IPS-15b (cell line): ENCODE measurements around the gene PAX8.

Experiments
- H3K27me3 ChIP-seq: one replicate; pipeline ENCODE4 v1.6.1; 2013; ENCODE audit warnings: low read length; ENCODE audit not compliant: control insufficient read depth, insufficient read depth
- H3K36me3 ChIP-seq: one replicate; pipeline ENCODE4 v1.6.1; 2013; ENCODE audit warnings: low read length; ENCODE audit not compliant: control insufficient read depth, insufficient read depth
- H3K4me1 ChIP-seq: one replicate; pipeline ENCODE4 v1.6.1; 2013; ENCODE audit warnings: mild to moderate bottlenecking, low read length; ENCODE audit not compliant: control insufficient read depth, insufficient read depth
- H3K4me3 ChIP-seq: one replicate; pipeline ENCODE4 v1.5.1; 2013; ENCODE audit warnings: low read depth, low read length
- H3K9ac ChIP-seq: one replicate; pipeline ENCODE4 v1.6.1; 2013; ENCODE audit warnings: low read depth, mild to moderate bottlenecking, low read length
- H3K9me3 ChIP-seq: one replicate; pipeline ENCODE4 v1.6.1; 2013; ENCODE audit warnings: mild to moderate bottlenecking, low read length; ENCODE audit not compliant: control insufficient read depth, insufficient read depth

Gene PAX8

GRCh38 chr2:113258471-113259147 is 20.1 kb downstream of the PAX8 start:
- H3K9me3 ChIP-seq = no peaks in the 10 kb centered on the region
- H3K27me3 ChIP-seq = peaks cover 22% of the 10 kb centered on the region
- no peak overlapping the region for H3K4me3 ChIP-seq
- H3K9ac ChIP-seq = no peak overlapping the region
- peaks cover 2% of the 10 kb centered on the region for H3K4me1 ChIP-seq
- H3K36me3 ChIP-seq = no peaks in the 10 kb centered on the region

GRCh38 chr2:113257516-113258264 is 21.0 kb downstream of the PAX8 start:
- Histone ChIP-seq H3K36me3 (no peaks in the 10 kb centered on the region), H3K27me3 (peaks cover 15% of the 10 kb centered on the region), H3K9ac (no peak overlapping the region), H3K4me1 (peaks cover 2% of the 10 kb centered on the region), H3K9me3 (no peaks in the 10 kb centered on the region), H3K4me3 (no peak overlapping the region)

DNA sequence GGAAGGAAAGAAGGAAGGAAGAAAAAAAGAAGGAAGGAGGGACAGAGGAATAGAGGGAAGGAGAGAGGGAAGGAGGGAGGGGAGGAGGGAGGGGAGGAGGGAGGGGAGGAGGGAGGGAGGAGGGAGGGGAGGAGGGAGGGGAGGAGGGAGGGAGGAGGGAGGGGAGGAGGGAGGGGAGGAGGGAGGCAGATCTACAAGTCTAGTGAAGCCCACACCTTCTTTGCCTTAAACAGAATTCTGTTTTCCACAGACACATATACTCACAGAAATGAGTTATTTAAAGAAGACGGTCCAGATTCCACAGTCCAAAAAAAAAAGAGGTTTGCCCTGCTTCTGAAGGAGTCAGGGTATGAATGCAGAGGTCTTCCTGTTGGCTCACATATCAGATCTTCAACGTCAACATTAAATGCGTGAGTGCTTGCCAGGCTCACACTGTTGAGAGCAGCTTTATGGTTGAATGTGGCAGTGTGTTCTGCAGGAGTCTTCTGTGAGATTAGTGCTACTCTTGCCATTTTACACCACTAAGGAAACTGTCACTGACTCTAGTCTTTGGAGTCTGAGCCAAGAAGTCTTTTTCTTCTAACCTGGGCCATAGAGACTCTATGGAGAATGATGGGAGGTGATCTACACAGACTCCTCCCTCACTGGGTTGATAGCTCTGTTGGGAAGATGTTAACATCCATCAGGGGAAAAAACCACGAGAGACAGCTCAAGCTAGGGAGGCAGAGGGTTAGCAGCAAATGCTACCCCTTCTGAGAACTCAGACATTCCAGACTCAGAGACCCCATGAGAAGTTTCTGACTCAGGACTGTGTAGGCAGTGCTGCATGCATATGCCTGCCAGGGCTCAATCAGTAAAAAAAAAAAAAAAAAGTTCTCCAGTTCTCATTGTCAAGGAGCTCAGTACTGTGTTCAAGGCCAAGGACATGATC is 23.3 kb downstream of the PAX8 start:
- H3K4me1 ChIP-seq = peaks cover 2% of the 10 kb centered on the region
- H3K27me3 ChIP-seq = peaks cover 12% of the 10 kb centered on the region
- H3K4me3 ChIP-seq = no peak overlapping the region
- H3K36me3 ChIP-seq = no peaks in the 10 kb centered on the region
- H3K9ac ChIP-seq = no peak overlapping the region
- no peaks in the 10 kb centered on the region for H3K9me3 ChIP-seq

GRCh38 chr2:113253453-113253852 is 25.3 kb downstream of the PAX8 start:
- no peak overlapping the region for H3K9ac ChIP-seq
- H3K27me3 ChIP-seq = peaks cover 12% of the 10 kb centered on the region
- H3K9me3 ChIP-seq = no peaks in the 10 kb centered on the region
- no peaks in the 10 kb centered on the region for H3K36me3 ChIP-seq
- H3K4me3 ChIP-seq = no peak overlapping the region
- peaks cover 2% of the 10 kb centered on the region for H3K4me1 ChIP-seq

- Histone ChIP-seq H3K36me3 (no peaks in the 10 kb centered on the region), H3K9me3 (no peaks in the 10 kb centered on the region), H3K4me1 (no peaks in the 10 kb centered on the region), H3K27me3 (peaks cover 12% of the 10 kb centered on the region), H3K9ac (no peak overlapping the region), H3K4me3 (no peak overlapping the region)
Observed at GRCh38 chr2:113252047-113252590, 26.6 kb downstream of the PAX8 start.

DNA sequence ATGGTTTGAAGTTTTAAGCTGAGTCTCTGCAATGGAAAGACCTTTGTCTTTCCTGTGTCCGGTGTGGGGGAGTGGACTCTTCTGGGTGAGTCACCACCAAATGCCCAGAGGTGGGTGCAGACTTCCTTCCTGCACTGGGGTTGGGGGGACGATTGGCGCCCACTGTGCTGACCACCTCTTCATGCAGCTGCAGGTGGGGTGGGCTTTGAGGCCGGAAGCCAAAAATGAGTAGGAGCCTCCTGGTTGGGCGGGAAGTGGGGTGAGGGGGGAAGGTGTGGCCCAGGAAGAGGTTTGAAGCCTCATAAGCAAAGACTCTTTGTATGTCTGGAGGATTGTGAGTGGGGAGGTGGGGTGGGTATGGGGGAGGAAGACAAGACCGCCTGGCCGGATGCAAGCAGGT is 27.6 kb downstream of the PAX8 start:
- Histone ChIP-seq H3K36me3 (no peaks in the 10 kb centered on the region), H3K4me1 (no peaks in the 10 kb centered on the region), H3K9me3 (no peaks in the 10 kb centered on the region), H3K9ac (no peak overlapping the region), H3K4me3 (no peak overlapping the region), H3K27me3 (peaks cover 7% of the 10 kb centered on the region)

DNA sequence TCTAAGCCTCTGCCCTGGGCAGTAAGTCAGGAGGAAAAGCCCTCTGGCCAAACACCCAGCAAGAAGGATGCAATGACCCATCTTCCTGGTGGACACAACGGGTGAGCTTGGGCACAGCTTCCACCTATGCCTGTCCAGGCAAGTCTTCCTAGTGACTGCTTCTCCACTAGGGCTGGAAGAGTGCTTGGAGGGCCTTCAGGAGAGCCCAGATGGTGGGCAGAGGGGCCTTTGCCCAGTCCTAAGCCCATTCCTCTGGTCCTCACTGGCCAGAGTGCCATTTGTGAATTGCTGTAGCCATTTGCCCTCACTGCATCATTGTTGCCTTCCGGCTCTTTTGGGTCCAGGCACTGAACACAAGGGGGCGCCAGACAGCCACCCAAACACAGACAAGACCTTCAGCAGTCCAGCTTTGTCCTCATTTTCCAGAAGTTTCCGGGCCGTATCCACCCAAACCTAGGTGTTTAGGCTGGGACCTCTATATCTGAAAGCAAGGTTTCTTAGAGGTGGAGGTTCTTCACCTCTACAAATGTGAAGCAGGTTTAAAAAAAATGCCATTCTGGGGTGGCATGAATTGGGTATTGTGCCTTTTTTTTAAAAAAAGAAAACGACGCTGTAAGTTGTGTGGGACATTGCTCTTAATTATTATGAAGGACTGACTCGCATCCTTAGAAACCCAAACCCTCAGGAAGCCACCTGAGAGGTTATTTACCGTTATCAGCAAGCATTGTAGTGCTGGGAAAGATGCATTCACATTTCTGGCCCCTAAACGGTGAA is 29.5 kb downstream of the PAX8 start:
- H3K4me3 ChIP-seq = no peak overlapping the region
- H3K9me3 ChIP-seq = no peaks in the 10 kb centered on the region
- H3K27me3 ChIP-seq = no peaks in the 10 kb centered on the region

GRCh38 chr2:113246606-113247005 is 32.1 kb downstream of the PAX8 start:
- Histone ChIP-seq H3K4me1 (no peaks in the 10 kb centered on the region), H3K9ac (no peak overlapping the region), H3K36me3 (no peaks in the 10 kb centered on the region), H3K27me3 (no peaks in the 10 kb centered on the region), H3K9me3 (no peaks in the 10 kb centered on the region), H3K4me3 (no peak overlapping the region)

More for the DNA sequence above, 29.5 kb downstream of the PAX8 start:
- no peaks in the 10 kb centered on the region for H3K36me3 ChIP-seq
- no peak overlapping the region for H3K9ac ChIP-seq
- no peaks in the 10 kb centered on the region for H3K4me1 ChIP-seq

DNA sequence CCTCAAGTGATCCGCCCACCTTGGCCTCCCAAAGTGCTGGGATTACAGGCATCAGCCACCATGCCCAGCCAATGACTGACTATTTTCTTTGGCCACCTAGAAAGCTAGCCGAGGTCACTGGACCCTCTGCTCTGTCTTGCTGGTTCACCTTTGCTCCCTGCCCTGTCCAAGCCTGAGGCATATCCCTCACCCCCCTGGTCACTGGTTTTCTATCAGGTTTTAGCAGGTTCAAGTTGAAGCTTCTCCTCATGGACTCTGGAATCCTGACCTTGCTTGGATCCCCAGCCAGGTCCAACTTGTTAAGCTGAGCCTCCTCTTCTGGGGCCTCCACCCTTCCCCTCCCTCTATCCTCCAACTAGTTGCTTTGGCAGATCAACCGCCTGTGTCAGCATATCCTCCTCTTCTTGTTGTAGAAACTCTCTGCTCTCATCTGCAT is 33.4 kb downstream of the PAX8 start:
- Histone ChIP-seq H3K36me3 (no peaks in the 10 kb centered on the region), H3K9me3 (no peaks in the 10 kb centered on the region), H3K27me3 (no peaks in the 10 kb centered on the region), H3K4me3 (no peak overlapping the region), H3K9ac (no peak overlapping the region), H3K4me1 (no peaks in the 10 kb centered on the region)

DNA sequence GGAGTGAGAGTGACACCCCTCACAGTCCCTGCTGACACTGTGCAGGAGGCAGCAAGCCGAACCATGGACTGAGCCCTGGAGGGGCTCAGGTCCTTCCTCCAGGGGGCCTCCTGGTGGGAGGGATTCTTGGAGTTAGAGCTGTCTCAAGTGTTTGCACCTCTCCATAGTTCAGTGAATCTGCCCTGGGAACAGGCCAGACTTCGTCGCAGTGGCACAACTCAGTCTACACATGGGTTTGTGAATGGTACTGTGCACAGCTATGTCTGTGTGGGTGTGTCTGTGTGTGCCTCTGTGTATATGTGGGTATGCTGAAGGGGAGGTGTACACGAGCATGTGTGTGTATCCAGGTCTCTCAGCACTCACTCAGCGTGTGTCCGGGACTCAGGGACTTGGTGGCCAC is 36.4 kb downstream of the PAX8 start:
- Histone ChIP-seq H3K4me1 (no peaks in the 10 kb centered on the region), H3K4me3 (no peak overlapping the region), H3K27me3 (no peaks in the 10 kb centered on the region), H3K9me3 (no peaks in the 10 kb centered on the region), H3K9ac (no peak overlapping the region), H3K36me3 (no peaks in the 10 kb centered on the region)
